Stimulated activated CD8-positive, alpha-beta memory T cell treated with anti-CD3 and anti-CD28 coated beads, Interleukin-15, amount 100 ng/mL, for 4 hours (primary cell): ENCODE measurements around the gene PRRG2.

Source experiments
- DNase-seq, 2 donors: peaks; one replicate each; pipeline ENCODE4 v3.0.0-alpha.2; 2020; ENCODE audit warnings: low read depth in 2 of 2

PRRG2 gene

DNA sequence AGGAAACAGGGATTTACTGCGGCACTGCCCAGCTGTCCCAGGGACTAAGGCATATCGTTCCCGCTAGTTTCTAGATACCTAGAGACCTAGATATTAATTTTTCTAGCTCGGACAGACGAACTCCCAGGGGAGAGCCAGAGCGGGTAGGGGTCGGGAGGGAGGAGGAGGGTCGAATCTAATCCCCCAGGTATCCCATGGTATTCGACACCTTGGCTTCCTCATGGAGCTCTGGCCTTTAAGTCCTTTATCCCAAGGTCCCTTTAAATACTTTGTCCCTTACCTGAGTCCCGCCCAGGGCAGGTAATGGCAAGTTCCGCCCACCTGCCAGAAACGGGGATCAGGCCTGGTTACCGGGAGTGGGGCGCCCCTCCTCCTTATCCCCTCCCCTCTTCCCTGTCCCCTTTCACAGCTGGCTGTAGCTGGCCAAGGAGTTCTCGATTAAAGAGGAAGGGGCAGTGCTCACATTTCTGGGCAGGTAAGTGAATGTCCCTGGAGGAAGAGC, at the start of gene PRRG2:
Gene PRRG2, plus strand, starts transcription at position 310 of the 502 bp plus-strand sequence. CDS start 1,904 bp downstream, outside the sequence.
- DNase-seq = no peak

DNA sequence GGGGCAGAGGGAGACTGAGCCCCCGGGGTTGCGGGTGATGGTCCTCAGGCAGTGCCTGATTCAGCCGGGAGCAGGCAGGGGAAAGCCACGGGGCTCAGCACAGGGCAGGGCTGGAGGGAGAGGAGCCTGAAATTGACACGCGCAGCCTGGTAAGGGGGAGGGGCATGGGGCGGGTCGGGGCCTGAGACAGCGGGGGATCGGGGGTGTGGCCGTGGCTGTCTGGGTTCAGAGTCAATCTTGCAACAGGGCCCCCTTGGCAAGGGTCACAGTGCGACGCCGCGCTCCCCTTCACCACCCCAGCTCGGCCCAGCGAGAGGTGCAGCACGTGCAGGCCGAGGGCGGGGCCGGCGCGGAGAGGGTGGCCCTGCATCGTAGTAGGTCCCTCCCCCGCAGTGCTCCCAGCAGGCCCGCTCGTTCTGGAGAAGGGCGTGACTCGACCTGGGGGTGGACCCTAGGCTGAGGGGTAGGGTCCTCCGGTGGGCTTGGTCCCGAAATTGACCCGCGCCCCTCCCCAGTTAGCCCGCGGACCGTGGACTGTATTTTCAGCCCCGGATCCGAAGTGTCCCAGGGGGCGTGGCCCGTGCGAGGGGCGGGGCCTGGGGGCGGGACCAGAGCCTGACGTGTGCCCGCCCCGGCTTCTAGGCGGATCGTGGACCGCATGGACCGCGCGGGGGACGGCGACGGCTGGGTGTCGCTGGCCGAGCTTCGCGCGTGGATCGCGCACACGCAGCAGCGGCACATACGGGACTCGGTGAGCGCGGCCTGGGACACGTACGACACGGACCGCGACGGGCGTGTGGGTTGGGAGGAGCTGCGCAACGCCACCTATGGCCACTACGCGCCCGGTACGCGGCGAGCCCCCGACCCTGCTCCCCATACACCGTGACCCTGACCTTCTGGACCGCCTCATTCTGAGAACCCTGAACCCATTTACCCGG, 47.3 kb upstream of the PRRG2 start:
- peak; percentile 61 to 68 for DNase-seq

DNA sequence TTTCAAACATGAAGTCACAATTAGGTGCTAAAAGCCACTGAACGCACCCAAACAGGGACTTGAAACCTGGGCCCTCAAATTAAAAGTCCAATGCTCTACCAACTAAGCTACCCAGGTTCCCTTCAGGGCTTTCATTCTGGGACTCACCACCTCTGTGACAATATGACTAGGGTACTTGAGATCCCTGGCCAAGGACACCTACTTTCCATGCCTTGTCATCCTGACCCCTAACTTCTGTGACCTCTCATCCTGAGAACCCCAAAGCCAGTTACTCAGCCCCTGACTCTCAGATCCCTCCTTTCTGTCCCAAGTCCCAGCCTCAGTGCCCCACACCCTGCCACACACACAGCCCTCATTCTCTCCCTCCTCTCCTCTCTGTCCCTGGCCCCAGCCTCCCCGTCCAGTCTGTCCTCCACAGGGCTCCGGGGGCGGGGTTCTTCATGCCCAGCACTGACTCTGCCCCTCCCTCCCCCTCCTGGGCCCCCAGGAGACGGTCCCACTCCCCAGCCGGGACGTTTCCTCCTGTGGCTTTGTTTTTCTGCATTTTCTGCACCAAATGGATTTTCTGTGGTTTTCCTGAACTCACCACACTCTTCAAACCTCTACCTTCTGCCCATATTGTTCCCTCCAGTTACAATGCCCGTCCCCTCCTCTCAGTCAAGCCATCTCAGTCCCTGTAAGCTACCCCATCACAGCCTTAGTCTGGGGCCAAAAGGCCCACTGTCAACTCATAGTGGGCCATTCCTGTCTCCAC, 46.3 kb upstream of the PRRG2 start:
- DNase-seq = no peak

DNA sequence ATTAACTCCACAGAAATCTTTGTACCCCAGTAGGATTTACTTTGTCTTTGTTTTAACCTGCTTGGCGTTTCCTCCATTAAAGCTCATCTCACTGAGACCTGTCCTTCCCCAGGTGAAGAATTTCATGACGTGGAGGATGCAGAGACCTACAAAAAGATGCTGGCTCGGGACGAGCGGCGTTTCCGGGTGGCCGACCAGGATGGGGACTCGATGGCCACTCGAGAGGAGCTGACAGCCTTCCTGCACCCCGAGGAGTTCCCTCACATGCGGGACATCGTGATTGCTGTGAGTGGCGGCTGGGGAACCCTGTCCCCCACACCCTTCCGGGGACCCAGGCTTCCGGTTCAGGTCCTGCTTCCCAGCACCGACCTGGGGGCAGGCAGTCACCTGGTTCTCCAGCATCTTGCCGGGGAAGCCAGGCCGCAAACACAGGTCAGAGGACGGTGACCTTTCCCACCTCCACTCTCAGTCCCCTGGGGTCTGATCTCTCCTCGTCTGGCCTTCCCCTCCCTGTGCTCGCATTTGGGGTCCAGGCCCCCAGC, 44.1 kb upstream of the PRRG2 start:
- DNase-seq = no peak

DNA sequence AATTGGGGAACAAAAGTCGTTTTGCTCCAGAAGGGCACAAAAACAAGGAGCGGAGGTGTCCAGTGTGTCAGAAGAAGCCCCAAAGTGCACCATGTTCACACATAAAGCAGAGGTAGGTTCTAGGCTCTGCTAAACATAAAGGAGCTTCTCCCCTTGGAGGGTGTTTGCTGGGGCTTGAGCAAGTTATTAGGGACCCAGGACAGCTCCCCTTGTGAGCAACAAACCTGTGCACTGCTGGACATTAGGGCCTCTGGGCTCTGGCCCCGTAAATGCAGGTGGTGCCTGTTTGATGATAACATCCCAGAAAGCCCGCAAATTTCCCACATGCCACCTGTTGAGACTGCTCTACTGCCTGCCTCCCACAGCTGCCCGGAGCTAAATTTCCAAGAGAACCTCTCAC, 42.5 kb upstream of the PRRG2 start:
- no peak for DNase-seq

DNA sequence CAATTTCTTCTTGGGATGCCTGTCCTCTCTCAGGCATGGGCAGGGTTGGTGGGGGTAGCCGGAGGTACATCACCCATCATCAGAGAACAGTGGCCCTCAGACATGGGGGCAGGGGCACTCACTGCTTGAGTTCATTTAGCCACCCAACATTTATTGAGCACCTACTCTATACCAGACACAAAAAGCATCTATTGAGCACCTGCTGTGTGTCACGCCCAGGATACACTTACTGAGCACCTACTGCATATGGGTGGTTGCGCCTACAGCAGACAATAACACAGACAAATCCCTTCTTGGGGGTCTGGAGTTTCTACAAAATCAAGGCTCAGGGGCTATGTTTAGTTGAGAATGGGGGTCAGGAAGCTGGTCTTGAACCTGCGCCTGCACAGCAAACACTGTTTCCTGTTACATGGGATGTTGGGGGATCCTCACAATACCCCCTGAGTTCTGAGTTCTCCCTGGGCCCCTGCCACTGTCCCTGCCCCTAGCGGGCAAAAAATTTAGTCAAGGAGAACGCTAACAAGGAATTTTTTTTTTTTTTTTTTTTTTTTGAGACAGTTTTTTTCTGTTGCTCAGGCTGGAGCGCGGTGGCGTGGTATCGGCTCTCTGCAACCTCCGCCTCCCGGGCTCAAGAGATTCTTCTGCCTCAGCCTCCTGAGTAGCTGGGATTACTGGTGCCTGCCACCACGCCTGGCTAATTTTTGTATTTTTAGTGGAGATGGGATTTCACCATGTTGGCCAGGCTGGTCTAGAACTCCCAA, 41.7 kb upstream of the PRRG2 start:
- DNase-seq = no peak

DNA sequence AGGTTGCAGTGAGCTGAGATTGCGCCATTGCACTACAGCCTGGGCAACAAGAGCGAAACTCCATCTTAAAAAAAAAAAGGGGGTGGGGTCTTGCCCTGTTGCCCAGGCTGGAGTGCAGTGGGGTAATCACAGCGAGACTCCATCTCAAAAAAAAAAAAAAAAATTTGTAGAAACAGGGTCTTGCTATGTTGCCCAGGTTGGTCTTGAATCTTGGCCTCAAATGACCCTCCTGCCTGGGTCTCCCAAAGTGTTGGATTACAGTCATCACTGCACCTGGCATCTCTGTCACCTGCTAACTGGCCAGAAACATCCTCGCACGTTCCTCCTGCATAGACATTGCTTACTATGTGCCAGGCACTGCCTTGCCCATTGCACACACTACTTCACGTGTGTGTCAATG, 39.2 kb upstream of the PRRG2 start:
- no peak for DNase-seq

DNA sequence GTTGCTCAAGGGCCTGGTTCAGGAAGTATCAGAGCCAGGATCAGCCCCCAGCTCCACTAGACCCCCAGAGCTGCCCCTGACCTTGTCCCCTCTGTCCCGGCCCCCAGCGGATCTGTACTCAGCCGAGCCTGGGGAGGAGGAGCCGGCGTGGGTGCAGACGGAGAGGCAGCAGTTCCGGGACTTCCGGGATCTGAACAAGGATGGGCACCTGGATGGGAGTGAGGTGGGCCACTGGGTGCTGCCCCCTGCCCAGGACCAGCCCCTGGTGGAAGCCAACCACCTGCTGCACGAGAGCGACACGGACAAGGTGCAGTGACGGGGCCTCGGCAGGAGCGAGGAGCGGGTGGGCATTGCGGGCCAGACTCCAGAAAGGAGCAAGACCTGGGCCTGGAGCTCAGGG, 38.7 kb upstream of the PRRG2 start:
- no peak for DNase-seq

DNA sequence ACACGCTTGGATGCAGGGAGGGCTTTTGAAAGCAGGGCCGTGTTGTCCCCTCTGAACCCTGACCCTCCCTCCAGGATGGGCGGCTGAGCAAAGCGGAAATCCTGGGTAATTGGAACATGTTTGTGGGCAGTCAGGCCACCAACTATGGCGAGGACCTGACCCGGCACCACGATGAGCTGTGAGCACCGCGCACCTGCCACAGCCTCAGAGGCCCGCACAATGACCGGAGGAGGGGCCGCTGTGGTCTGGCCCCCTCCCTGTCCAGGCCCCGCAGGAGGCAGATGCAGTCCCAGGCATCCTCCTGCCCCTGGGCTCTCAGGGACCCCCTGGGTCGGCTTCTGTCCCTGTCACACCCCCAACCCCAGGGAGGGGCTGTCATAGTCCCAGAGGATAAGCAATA, 38.1 kb upstream of the PRRG2 start:
- no peak for DNase-seq

DNA sequence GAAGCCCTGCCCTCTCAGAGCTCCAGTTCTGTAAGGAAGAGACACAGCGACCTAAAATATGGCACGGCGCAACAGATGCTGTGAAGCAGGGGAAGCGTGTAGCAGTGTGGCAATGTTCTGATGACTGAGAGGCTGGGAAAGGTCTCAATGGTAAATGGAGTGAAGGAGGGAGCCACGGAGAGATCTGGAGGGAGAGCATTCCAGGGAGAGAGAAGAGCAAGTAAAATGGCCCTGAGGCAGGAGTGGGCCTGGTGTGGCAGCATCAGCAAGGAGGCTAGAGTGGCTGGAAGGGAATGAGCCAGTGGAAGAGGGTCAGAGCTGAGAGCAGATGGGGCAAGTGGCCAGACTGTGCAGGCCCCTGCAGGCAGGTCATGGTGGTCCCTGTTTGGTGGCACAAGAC, 37.0 kb upstream of the PRRG2 start:
- no peak for DNase-seq

DNA sequence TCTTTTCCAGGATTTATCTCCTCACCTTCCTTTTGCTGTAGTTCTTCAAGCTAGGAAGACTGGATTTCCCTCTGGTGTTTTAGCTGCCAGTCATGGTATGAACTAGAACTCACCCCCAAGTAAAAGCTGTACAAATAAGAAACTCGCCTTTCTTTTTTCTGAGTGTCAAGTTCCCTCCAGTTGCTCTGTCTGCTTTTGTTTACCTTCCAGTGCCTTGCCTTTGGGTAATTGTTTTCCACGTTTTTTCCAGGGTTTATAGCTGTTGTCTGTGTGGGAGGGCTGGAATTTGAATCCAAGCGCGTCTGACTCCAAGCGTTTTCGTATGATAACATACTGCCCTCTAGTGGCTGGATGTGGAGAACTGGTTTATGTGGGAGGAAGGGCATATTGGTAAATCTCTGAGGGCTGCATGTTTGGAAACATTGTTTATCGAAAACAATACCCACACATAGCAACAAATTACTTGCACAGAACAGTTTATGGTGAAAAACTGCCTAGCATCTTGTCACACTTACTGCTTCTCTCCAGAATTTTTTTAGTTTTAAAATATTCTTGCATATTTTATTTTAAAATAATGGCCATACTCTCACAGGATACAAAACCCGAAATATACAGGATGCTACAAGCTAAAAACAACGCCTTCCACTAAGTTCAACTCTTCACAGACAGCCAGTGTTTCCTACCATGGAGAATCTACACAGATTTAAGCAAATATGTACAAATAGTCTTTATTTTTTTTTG, 34.1 kb upstream of the PRRG2 start:
- DNase-seq = peak in 1 of 2 donors; percentile 44

DNA sequence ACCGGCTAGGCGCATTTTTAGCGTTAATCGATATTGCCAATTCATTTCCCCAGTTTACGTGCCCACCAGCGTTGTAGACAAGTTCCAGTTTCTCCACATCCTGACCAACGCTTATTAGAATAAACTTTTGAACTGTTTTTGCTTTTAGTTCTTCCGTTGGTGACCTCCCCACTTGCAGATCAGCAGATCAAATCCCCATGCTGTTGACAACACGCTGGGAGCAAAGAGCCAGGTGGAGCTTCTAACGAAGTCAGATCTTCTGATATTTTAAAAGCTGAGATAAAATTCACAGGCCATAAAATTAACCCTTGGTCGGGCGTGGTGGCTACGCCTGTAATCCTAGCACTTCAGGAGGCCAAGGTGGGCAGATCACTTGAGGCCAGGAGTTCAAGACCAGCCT, 32.1 kb upstream of the PRRG2 start:
- no peak for DNase-seq

DNA sequence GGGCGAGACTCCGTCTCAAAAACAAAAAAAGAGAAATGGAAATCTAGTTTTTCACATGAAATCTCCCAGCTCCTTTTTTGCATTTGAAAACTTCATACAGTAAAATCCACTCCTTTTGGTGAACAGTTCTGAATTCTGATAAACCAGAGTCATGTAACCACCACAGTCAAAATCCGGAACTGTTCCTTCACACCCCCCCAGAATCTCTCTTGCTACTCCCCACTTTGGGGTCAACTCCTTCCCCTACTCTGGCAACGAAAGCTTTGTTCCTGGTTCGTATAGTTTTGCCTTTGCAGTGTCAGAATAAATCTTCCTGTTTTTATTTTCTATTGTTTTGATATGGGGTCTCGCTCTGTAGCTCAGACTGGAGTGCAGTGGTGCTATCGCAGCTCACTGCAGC, 29.6 kb upstream of the PRRG2 start:
- no peak for DNase-seq

DNA sequence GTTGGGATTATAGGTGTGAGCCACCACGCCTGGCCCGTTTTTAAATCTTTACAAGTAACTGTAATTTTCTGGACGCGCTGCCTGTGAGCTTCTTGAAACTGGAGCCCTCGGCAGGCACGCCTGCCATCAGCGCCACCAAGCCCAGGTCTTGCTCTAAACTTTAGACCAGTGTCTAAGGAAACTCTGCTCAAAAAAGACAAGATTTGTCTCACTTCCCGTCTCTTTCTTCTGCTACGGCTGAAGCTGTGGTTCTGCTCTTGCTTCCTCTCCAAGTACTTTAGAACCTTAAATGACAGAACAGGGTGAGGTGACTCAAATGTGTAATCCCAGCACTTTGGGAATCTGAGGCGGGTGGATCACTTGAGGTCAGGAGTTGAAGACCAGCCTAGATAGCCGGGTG, 28.4 kb upstream of the PRRG2 start:
- no peak for DNase-seq

DNA sequence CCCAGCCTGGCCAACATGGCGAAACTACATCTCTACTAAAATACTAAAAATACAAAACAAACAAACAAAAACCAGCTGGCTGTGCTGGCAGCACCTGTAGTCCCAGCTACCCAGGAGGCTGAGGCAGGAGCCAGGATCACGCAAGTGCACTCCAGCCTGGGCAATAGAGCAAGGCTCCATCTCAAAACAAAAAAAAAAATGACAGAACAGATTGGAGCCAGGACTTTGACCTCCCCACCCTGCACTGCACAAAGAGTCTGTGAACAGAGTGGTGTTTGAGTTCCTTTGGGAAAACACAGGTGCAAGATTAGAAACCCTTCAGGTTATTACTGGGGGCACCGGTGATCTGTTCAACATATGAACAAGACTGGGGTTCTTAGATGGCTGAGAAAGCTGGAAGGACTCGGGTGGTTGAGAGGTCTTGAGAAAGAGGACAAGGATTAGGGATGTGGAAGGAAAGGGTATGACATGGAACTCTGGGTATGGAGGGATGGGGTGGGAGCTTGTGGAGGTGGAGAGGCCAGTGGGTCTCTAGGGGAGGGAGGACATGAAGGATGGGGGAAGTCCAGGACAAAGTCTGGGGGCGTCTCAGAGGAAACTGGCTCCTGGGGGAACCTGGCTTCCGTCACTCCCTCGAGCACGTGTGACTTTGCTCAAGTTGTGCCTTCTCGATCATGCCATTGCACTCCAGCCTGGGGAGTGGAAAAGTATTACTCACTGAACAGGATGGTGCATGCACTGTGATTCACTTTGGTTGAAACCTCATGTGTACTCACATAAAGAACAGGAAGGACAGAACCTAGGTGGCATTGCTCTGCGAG, 27.5 kb upstream of the PRRG2 start:
- peak in 1 of 2 donors; percentile 64 for DNase-seq

DNA sequence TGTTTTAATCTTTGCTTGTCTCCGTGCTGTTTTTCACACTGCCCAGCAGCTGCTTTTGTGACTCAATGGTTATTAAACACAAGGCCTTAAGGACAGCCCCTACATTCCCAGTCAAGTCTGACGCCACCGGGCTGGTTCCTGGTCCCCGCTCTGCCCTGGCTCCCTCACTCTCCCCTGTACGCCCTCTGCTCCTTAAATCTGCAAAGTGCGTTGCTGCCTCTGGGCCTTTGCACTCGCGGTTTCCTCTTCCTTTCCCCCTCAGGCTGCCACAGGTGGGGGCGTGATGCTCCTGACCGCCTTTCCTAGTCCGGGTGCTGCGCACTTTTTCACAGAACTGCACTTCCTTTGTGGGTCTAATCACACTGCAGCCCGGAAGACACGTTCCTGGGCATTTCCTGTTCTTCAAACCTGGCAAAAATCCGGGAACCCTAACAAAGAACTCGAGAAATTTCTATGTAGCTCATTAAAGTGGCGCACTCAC, 26.4 kb upstream of the PRRG2 start:
- no peak for DNase-seq

DNA sequence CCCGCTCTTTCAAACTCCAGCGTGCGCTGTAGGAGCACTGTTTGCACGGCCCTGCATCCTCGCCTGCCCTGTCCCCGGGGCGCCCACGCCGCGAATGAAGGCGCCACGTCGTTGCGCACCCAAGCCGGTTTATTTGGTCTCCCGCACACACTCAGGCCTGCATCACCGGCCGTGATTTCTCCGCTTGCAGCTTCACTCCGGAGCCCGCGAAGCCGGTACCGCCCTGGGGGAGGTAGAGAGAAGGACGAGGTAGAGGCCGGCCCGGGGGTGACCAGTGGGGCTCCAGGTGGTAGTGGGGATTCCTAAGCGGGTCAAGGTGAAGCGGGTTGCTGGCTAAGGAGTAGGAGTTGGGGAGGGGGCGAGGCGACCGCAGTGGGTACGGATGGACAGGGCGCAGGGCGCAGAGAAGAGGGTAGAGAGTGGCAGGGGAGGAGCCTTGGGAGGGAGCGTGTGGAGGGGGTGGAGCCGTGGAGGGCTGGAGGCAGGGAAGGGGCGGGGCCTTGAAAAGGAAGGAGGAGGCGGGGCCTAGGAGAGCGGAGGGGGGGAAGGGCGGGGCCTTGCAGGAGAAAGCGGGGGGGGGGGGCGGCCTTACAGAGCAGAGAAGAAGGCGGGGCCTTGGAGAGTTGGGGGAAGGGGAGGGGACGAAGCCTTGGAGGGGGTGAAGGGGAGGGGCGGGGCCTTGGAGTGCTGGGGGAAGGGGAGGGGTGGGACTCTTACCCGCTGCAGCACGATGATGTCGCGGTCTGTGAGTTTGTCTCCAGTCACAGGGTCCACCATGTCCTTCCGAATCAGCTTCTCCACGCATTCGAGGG, 25.3 kb upstream of the PRRG2 start:
- peak in 1 of 2 donors; percentile 61 for DNase-seq

DNA sequence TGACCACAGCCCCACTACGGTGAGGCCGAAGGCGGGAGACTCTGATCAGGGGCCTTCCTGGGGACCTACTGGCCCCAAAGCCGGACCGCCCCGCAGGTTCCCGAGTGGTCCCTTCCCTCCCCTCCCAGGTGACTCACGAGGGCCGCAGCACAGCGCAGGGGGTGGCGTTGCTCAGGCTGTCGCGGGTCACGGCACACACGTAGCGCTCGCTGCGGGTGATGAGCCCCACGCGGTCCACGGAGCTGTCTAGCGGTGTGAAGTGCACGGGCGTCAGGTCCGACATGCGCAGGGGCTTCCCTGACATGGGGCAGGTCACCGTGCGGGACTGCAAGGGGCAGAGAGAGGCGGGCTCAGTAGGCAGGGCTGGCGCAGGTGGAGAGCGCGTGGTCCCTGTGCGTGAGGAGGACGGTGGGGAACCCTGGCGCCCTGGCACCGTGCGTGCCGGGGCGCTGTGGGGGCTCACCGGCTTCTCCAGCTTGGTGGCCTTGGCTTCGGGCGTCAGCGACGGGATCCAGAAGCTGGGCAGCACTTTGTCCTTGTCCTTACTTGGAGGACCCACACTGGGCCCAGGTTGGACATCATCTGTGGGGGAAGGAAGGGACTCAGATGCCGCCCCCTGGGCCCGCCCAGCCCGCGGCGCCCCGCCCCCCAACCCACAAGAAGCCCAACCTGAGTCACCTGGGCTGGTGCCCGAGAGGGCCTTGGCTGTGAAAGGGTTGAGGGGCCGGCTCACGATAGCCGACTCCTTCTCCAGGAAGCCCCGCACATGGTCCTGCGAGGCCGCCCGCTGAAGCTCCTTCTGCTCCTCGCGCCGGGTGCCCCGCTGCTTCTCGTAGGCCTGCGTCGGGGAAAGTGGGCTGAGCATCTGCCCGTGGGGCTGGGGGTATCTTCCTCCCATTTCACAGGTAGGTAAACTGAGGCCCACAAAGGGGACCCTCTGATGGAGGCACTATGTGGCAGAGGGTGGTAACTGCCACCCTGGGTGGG, 24.4 kb upstream of the PRRG2 start:
- DNase-seq = no peak
